Left colon (tissue), 2 donors: Measurements from ENCODE around the gene EIF3J. TPM values are rescaled to one million over a fixed set of nuclear protein-coding genes. Genes with fewer than 3 reads are reported as not detected.
"Not testable (repeated sequence)": the region's sequence is repeated elsewhere in the genome, so short reads cannot be mapped to it uniquely, and the experiment has no call there.

ENCODE experiments used
- ATAC-seq: fragments of 200-7000 bp; cut with Tn5 transposase; one replicate; pipeline ENCODE4 v1.9.1; 2020; ENCODE audit warnings: mild to moderate bottlenecking, moderate library complexity
- DNase-seq, 2 donors: peaks; one replicate each; pipeline ENCODE4 v3.0.0-alpha.2; 2020
- intact Hi-C, 2 donors: fragments of 100-400 bp; cut with DNase I in 1 of 2; cut with micrococcal nuclease in 1 of 2; formaldehyde crosslinking; loops; one replicate each; pipeline versions ENCODE4 v1.11.2 to v1.14.0; 2022; cut with DNase I, micrococcal nuclease
- long read RNA-seq: library from polyadenylated mRNA; unstranded; transcript quantifications from one replicate; pipeline ENCODE4 v2.0.0, GENCODE V29; 2021
- total RNA-seq, 2 donors: library from RNA; stranded (reverse); fragmentation: NEBNext Ultra II Directional; extraction: Animal tissue kit (Norgen Biotek cat#: 25700); gene quantifications; one replicate each; pipeline ENCODE4 v1.2.1, GENCODE V29; 2021
- donor health status: DM: no; HTN: no; CAD: no.
- donor health status: DM: yes; HTN: yes; CAD: no.

EIF3J gene, protein sequence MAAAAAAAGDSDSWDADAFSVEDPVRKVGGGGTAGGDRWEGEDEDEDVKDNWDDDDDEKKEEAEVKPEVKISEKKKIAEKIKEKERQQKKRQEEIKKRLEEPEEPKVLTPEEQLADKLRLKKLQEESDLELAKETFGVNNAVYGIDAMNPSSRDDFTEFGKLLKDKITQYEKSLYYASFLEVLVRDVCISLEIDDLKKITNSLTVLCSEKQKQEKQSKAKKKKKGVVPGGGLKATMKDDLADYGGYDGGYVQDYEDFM
- 10 to 100 TPM; 49.1 to 60.2 TPM for total RNA-seq
- long read RNA-seq, transcript EIF3J-201 (8 exons, 2,569 nt) = major isoform, 27 of 117 reads
- long read RNA-seq, partial matches to known transcripts = 86 of 117 reads
- long read RNA-seq, other reads (novel, unspliced or antisense) = 4 of 117 reads

DNA sequence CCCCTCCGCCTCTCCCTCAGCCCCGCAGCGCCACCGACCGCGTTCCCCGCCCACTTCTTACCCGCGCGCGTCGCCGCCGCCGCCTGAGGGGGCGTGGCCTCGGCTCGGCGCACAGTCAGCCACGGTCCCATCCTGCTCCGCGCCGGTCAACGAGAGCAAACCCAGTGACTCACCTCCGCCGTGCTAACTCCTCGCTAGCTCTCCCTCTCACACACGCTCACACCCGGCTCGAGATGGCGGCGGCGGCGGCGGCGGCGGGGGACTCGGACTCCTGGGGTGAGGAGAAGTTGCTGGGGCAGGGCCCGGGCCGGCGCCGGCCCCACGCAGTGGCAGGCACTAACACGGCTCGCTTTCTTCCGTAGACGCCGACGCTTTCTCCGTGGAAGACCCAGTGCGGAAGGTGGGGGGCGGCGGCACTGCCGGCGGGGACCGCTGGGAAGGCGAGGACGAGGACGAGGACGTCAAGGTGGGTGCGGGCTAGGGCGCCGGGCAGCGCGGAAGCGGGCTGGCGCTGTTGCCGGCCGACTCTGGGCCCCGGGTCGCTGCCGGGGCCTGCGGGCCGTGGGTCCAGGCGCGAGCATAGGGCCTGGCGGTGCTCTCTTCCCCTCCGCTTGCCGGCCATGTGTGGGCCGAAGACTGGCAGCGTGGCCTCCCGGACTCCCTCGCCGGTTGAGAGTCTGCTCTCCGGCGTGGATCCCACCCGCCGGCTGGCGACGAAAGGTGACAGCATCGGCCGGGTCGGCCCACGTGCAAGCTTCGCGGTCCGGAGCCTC, at the start of gene EIF3J:
Gene EIF3J (plus strand): TSS at position 186 of the 773 bp plus-strand sequence. CDS start 48 bp downstream, at position 234.
- intact Hi-C loops = no loop called here

DNA sequence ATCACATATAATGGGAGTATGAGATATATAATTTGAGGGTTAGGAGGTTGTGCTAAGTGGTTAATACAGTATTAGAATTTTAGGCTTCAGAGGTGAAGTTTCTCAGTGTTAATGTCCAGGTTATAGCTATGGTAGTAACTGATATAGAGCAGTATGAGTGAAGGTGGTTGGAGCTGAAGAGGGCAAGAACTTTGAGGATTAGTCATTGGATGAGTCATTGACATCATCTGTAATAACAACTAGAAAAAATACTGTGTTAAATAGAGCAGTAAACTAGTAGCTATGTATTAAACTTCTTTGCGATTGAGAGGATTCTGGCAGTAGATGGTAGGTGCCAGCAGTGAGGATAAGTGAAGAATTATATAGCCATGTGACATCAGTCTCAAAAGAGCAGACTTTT, 47.5 kb upstream of the EIF3J start:
- ATAC-seq = peak; percentile 74
- intact Hi-C loops = no loop called here
- no peak for DNase-seq

More for the DNA sequence above, at the start of gene EIF3J:
- DNase-seq = peak; percentile 94 to 96
- peak; percentile 84 for ATAC-seq

DNA sequence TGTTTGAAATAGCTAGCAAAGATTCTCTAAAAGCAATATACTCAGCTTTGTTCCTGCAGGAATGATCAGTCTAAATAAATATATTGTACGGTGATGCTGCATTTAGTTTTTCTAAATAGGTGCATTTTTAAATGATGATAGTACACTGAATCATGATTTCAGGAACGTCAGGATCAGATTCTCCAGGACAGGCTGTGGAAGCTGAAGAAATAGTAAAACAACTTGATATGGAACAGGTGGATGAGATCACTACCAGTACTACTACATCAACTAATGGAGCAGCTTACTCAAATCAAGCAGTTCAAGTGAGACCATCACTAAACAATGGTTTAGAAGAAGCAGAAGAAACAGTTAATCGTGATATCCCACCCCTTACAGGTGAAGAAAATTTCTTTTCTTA, 46.3 kb upstream of the EIF3J start:
- no peak for DNase-seq
- ATAC-seq = no peak
- intact Hi-C loops = no loop called here

DNA sequence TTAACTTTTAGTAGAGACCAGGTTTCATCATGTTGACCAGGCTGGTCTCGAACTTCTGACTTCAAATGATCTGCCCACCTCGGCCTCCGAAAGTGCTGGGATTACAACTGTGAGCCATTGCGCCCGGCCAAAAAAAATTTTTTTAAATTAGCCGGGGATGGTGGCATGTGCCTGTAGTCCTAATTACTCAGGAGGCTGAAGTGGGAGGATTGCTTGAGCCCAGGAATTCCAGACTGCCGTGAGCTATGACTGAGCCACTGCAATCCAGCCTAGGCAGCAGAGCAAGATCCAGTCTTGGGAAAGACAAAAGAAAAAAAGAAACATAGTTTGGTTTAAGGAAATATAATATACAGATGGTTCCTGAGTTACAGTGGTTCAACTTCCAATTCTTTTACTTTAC, 44.9 kb upstream of the EIF3J start:
- ATAC-seq = peak; percentile 54
- DNase-seq = no peak
- intact Hi-C loops = no loop called here

DNA sequence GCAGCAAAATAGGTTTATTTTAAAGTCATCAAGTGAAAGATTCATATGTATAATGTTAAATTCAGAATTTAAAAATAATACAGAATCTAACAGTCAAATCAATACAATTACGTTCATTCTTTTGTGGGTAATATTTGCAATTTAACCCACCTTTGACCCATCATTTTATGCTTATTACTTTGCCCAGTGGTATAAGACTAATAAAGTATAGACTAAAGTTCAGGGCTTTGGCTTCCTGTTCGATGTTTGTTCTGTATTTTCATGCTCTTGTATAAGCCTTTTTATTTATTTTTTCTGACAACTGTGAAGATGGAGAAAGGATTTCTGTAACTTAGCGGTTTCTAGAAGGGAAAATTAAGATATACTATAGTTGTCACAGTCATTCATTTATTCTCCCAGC, 44.3 kb upstream of the EIF3J start:
- intact Hi-C loops = no loop called here
- peak; percentile 73 for ATAC-seq

DNA sequence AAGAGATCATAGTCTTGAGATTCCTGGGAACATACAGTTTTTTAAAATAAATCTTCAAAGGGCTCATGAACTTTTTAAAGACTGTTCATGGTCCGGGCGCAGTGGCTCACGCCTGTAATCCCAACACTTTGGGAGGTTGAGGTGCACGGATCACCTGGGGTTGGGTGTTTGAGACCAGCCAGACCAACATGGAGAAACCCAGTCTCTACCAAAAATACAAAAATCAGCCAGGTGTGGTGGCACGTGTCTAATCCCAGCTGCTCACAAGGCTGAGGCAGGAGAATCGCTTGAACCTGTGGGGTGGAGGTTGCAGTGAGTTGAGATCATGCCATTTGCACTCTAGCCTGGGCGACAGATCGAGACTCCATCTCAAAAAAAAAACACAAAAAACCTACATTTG, 41.4 kb upstream of the EIF3J start:
- DNase-seq (no peak), ATAC-seq (no peak)
- intact Hi-C loops = no loop called here

More for the DNA sequence above, 44.3 kb upstream of the EIF3J start:
- no peak for DNase-seq

DNA sequence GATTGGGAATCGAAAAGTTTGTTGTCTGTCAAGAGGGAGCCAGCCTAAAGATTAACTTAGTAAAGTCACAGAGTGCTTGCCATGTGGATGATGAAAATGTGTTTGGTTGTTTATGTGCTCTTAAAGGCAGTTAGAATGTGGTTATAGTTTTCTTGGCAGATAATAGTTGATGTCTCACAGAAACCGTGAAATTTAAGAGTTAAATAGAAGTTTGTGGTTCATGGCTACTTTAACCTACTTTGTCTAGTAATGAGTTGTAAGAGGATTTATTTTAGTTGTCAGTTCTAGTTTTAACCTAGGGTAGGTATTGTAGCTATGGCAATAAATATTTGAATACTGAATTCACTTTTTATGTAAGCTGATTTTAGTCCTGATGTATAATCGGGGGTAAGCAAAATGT, 36.4 kb upstream of the EIF3J start:
- ATAC-seq = no peak
- DNase-seq = no peak
- intact Hi-C loops = no loop called here

DNA sequence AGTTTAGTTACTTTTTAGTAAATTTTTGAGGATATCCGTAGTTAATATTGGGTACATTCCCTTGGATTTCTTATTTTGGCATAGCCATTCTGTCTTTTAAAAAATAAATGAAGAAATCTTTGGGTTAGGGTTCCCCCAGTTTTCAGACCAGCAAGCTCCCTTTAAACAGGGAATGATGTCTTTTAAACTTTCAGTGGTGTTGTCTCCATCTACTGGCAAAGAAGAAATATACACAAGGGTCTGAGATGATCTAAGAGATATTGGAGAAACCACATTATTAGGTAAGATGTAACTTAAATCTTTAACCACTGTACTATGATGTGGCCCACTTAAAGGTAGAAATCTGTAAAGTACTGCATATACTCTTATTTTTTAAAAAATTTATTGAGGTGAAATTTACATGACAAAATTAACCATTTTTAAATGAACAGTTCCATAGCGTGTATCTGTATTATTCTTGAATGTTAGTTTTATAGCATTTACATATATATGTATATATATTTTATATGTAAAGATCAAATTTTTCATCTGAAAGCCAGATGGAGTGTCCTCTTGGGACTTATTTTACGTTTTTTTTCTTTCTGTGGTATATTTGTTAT, 35.1 kb upstream of the EIF3J start:
- DNase-seq (no peak), ATAC-seq (peak; percentile 66)
- intact Hi-C loops = no loop called here

DNA sequence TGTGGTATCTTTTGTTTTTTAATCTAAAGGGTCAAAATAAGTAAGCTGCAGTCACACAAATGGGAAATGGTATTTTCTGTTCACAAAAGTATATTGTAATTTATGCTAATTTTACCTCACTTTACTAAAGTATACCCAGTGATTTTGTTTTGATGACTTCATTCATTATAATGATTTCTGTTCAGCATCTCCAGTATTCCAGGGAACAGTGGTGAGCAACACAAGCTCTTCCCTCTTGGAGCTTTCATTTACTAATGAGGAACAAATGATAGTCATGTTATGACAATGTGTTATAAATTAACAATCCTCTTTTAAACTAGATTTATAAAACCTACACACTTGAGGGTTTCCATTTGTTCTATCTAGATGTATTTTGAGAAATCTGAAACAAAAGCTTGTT, 20.5 kb upstream of the EIF3J start:
- DNase-seq (no peak), ATAC-seq (no peak)
- intact Hi-C loops = no loop called here

DNA sequence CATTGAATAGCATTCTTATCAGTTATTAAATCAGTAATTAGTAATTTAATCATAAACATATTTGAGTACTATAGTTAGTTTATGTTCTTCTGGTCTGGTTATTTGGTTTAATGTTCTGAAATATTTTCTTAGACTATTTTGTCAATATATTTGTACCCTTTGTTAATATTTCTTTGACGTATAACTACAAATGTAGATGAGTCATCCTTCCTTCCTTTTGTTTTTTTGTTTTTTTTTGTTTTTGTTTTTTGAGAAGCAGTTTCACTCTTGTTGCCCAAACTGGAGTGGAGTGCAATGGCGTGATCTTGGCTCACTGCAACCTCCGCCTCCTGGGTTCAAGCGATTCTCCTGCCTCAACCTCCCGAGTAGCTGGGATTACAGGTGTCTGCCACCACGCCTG, 17.4 kb upstream of the EIF3J start:
- intact Hi-C loops = no loop called here
- DNase-seq (no peak), ATAC-seq (no peak)

DNA sequence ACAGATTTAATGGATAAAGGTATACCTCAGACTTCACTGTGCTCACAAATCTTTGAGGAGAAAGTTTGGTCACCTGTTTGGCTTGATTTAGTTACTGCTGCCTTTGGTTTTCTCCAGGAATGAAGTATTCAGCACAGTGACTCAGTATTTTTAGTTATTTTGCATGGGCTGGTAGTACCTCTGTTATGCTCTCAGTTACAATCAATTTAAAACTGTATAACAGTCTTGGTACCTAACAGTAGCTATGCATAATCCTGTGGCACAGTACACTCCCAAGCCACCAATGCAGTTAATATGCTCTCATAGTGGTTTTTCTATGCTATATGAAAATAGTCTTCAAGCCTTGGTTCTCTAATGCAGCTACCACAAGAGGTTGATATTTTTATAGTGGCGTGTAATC, 11.9 kb upstream of the EIF3J start:
- intact Hi-C loops = no loop called here
- no peak for DNase-seq
- ATAC-seq = no peak

DNA sequence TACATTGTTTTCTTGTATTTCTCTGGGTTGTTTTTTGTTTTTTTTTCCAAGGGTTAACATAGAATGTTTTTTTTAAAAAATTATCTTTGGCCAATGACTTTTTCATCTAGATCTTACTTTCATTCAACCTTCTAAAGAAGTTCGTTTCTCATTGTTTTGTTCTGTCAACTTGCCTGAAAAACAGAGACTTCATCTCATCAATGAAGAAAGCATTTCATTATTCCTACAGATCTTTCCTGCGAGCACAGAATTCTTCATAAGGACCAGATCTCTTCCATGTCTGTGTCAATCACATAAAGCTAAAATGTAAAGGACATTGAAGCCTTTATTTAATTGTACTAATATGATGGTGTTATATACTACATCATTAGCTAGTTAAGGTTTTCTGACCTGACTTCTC, 9.7 kb upstream of the EIF3J start:
- intact Hi-C loops = no loop called here
- DNase-seq (no peak), ATAC-seq (no peak)

DNA sequence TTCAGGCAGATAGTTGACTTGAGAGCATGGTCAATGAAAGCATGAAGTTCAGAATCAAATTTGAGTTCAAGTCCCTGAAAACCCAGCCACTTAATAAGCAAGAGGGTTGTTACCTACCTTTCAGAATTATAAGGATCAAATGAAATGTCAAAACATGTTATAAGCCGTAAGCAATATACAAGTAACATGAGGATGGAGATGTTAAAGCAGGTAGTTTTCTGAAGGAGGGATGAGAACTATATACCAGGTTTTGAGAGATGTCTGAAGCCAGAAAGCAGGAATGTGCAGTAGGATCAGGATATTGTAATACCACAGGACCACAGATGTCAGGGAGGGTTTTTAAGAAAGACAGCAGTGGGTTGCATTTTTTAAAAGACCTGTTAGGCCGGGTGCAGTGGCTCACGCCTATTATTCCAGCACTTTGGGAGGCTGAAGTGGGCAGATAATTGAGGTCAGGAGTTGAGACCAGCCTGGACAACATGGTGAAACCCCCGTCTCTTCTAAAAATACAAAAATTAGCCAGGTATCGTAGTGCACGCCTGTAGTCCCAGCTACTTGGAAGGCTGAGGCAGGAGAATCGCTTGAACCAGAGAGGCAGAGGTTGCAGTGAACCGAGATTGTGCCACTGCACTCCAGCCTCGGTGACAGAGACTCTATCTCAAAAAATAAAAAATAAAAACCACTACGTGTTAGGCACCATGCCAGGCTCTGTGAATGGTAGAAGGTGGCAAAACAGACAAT, 6.9 kb upstream of the EIF3J start:
- ATAC-seq (no peak), DNase-seq (no peak)
- intact Hi-C loops = no loop called here

DNA sequence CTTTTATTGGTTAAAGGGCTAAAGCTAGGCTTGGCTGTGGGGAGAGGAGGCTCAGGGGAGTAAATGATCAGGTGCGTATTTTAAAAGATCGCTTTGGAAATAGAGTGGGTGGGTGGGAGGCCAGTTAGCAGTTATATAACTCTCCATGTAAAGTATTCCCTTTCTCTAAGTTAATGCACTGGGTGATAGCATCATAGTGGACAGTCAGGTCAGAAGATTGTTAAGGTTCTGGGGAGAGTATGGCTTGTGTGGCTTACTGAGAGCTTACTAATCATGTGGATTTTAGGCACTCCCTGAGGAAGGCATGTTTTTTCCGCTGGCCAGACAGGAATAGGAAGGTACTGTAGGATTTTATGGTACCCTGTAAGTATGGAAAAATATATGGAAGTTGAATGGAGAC, 6.3 kb upstream of the EIF3J start:
- DNase-seq (no peak), ATAC-seq (no peak)
- intact Hi-C loops = no loop called here

DNA sequence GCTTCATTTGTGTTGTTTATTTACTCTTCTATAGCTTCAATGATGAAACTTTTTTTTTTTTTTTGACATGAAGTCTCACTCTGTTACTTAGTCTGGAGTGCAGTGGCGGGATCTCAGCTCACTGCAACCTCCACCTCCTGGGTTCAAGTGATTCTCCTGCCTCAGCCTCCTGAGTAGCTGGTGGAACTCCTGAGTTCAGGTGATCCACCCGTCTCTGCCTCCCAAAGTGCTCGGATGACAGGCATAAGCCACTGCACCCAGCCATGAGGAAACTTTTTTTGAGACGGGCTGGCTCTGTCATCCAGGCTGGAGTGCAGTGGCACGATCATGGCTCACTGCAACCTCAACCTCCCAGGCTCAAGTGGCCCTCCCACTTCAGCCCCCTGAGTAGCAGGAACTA, 4.7 kb upstream of the EIF3J start:
- ATAC-seq, intact Hi-C loops, DNase-seq: not testable (repeated sequence)

DNA sequence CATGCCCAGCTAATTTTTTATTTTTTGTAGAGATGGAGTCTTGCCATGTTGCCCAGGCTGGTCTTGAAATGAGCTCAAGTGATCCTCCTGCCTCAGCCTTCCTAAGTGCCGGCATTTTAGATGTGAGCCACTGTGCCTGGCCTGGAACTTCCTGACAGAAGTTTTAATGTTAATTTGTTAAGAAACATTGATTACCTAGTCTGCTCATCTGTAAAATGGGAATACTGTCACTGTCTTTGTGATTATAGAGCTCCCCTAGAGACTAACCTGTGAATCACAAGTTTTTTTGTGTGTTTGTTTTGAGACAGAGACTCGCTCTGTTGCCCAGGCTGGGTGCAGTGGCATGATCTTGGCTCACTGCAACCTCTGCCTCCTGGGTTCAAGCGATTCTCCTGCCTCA, 4.3 kb upstream of the EIF3J start:
- ATAC-seq (no peak), DNase-seq (no peak)
- intact Hi-C loops = no loop called here

DNA sequence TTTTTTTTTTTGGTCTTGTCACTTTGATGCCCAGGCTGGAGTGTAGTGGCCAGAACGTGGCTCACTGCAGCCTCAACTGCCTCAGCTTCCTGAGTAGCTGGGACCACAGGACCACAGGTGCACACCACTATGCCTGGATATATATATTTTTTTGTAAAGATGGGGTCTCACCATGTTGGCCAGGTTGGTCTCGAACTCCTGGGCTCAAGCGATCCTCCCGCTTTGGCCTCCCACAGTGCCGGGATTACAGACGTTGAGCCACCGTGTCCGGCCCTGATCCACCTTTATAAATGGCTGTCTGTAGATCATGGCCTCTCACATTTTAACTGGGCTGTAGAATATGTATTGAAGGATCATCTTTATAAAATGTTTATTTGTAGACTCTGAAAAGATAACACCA, 1.9 kb upstream of the EIF3J start:
- intact Hi-C loops = no loop called here
- no peak for ATAC-seq
- no peak for DNase-seq

DNA sequence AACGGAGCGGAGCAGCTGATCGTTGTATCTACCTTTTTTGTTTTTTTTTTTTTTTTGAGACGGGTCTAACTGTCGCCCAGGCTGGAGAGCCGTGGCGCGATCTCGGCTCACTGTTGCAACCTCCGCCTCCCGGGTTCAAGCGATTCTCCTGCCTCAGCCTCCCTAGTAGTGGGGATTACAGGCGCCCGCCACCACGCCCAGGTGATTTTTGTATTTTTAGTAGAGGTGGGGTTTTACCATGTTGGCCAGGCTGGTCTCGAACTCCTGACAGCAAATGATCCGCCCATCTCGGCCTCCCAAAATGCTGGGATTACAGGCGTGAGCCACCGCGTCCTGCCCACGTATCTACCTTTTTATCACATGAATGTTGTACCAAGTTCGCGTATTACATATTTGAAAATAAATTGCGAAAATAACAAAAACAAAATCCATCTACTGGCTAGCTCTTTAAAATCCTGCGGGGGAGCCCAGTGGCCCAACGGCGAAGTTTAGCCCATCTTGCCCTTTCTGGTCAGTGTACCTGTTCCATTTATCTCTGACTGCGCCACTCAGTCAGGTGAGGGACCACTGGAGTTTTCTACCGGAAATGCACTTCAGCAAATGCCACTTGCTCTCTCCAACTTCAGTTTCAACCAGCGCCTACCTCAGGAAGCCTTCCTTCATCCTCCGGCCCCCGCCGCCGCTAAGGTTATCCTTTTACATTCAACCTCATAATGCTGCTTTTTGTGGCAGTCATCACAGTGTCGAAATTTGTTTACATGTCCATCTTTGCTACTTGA, 1.2 kb upstream of the EIF3J start:
- intact Hi-C loops = no loop called here
- DNase-seq (peak; percentile 33 to 52), ATAC-seq (peak; percentile 7)
